IMR-90 (cell line): ENCODE measurements around the gene FZD4. TPM values are rescaled to one million over a fixed set of nuclear protein-coding genes. Genes with fewer than 3 reads are reported as not detected.
A peak's percentile ranks its signal among the peaks of the same experiment; 100 is the strongest.

Source experiments
- ATAC-seq: fragments of 200-7000 bp; cut with Tn5 transposase; 2 replicates; pipeline ENCODE4 v1.9.1; 2020; ENCODE audit warnings: low read depth, mild to moderate bottlenecking, moderate library complexity
- BruUV-seq: library from RNA; stranded (reverse); fragments of 400-500 nt; replicated peaks from 2 replicates; lab custom pipeline; 2021; lab: Mats Ljungman, UMichigan
- CTCF ChIA-PET: fragments of 300-600 bp; formaldehyde crosslinking; extraction: SDS; loops from one replicate; lab custom pipeline; 2021; ENCODE audit warnings: antibody characterized with exemption; lab: Yijun Ruan, JAX
- POLR2A ChIA-PET: fragments of 300-600 bp; sonication (Branson Sonifier 250); formaldehyde crosslinking; loops from one replicate; lab custom pipeline; 2022; ENCODE audit warnings: antibody characterized with exemption; ENCODE audit not compliant: unreplicated experiment; lab: Charles Lee
- DNase-seq: peaks from one replicate; pipeline ENCODE4 v3.0.0; 2013
- H2AFZ ChIP-seq: replicated peaks from 2 replicates; pipeline ENCODE3; 2013; ENCODE audit warnings: low read length, mild to moderate bottlenecking; ENCODE audit not compliant: poor library complexity
- H2AK5ac ChIP-seq: 2 replicates; pipeline ENCODE4 v1.6.1; 2013; ENCODE audit warnings: low read depth, low read length, inconsistent platforms
- H2AK9ac ChIP-seq: replicated peaks from 2 replicates; pipeline ENCODE3; 2013; ENCODE audit warnings: mild to moderate bottlenecking, low read depth, low read length, moderate library complexity; ENCODE audit not compliant: poor library complexity
- H2BK120ac ChIP-seq: 2 replicates; pipeline ENCODE4 v1.6.1; 2013; ENCODE audit warnings: low read depth, low read length, inconsistent platforms
- H2BK15ac ChIP-seq: 3 replicates; pipeline ENCODE4 v1.6.1; 2013; ENCODE audit warnings: low read depth, low read length, inconsistent platforms
- H2BK20ac ChIP-seq: 2 replicates; pipeline ENCODE4 v1.6.1; 2013; ENCODE audit warnings: low read depth, mild to moderate bottlenecking, inconsistent platforms, low read length, moderate library complexity
- H2BK5ac ChIP-seq: 2 replicates; pipeline ENCODE4 v1.6.1; 2013; ENCODE audit warnings: mild to moderate bottlenecking, low read depth, low read length, inconsistent platforms; ENCODE audit not compliant: poor library complexity, severe bottlenecking
- H3K14ac ChIP-seq: replicated peaks from 2 replicates; pipeline ENCODE4 v1.6.1; 2013; ENCODE audit warnings: low read depth, low read length, inconsistent platforms
- H3K18ac ChIP-seq: 2 replicates; pipeline ENCODE4 v1.6.1; 2013; ENCODE audit warnings: low read depth, low read length, control low read depth
- H3K23ac ChIP-seq: 2 replicates; pipeline ENCODE4 v1.6.1; 2013; ENCODE audit warnings: low read depth, low read length, inconsistent platforms
- H3K27ac ChIP-seq: 2 replicates; pipeline ENCODE4 v1.5.1; 2013; ENCODE audit warnings: mild to moderate bottlenecking, control low read depth, low read length; ENCODE audit not compliant: insufficient read depth
- H3K27me3 ChIP-seq: 2 replicates; pipeline ENCODE4 v1.6.1; 2013; ENCODE audit warnings: low read length; ENCODE audit not compliant: control insufficient read depth, insufficient read depth
- H3K36me3 ChIP-seq: 2 replicates; pipeline ENCODE4 v1.6.1; 2013; ENCODE audit warnings: low read length, mixed read lengths; ENCODE audit not compliant: control insufficient read depth, insufficient read depth
- H3K4ac ChIP-seq: 2 replicates; pipeline ENCODE4 v1.6.1; 2013; ENCODE audit warnings: low read depth, low read length, inconsistent platforms
- H3K4me1 ChIP-seq: 2 replicates; pipeline ENCODE4 v1.6.1; 2013; ENCODE audit warnings: low read length, mixed read lengths; ENCODE audit not compliant: control insufficient read depth, insufficient read depth
- H3K4me2 ChIP-seq: 2 replicates; pipeline ENCODE4 v1.6.1; 2013; ENCODE audit warnings: low read depth, mild to moderate bottlenecking, control low read depth, low read length, moderate library complexity
- H3K4me3 ChIP-seq: 2 replicates; pipeline ENCODE4 v1.5.1; 2013; ENCODE audit warnings: low read depth, mild to moderate bottlenecking, control low read depth, low read length, moderate library complexity; ENCODE audit not compliant: insufficient read depth
- H3K56ac ChIP-seq: 2 replicates; pipeline ENCODE4 v1.6.1; 2013; ENCODE audit warnings: low read length, inconsistent platforms; ENCODE audit not compliant: insufficient read depth; ENCODE audit errors: extremely low read depth
- H3K79me1 ChIP-seq, 2 experiments: 2 replicates each; pipeline ENCODE4 v1.6.1; 2013; ENCODE audit warnings: low read length in 2 of 2, inconsistent platforms in 1 of 2, low read depth in 1 of 2
- H3K9ac ChIP-seq: 2 replicates; pipeline ENCODE4 v1.6.1; 2013; ENCODE audit warnings: low read depth, low read length, control low read depth
- H3K9me1 ChIP-seq: 2 replicates; pipeline ENCODE4 v1.6.1; 2013; ENCODE audit warnings: low read length, inconsistent platforms; ENCODE audit not compliant: insufficient read depth
- H3K9me3 ChIP-seq: 2 replicates; pipeline ENCODE4 v1.6.1; 2013; ENCODE audit warnings: low read length; ENCODE audit not compliant: control insufficient read depth, insufficient read depth
- H4K20me1 ChIP-seq: 2 replicates; pipeline ENCODE4 v1.6.1; 2013; ENCODE audit warnings: low read length, inconsistent platforms; ENCODE audit not compliant: insufficient read depth
- H4K5ac ChIP-seq: 2 replicates; pipeline ENCODE4 v1.6.1; 2013; ENCODE audit warnings: mild to moderate bottlenecking, low read depth, low read length, control low read depth
- H4K8ac ChIP-seq, 2 experiments: 2 replicates each; pipeline ENCODE4 v1.6.1; 2013; ENCODE audit warnings: low read depth in 2 of 2, low read length in 2 of 2, control low read depth in 1 of 2, inconsistent platforms in 1 of 2
- H4K91ac ChIP-seq: 2 replicates; pipeline ENCODE4 v1.6.1; 2013; ENCODE audit warnings: low read depth, low read length, inconsistent platforms; ENCODE audit not compliant: insufficient read depth
- MXI1 ChIP-seq: IDR thresholded peaks from 2 replicates; pipeline ENCODE4 v1.6.1; 2012; ENCODE audit warnings: low read depth, mild to moderate bottlenecking, low read length, moderate library complexity, borderline replicate concordance
- RCOR1 ChIP-seq: IDR thresholded peaks from 2 replicates; pipeline ENCODE4 v1.6.1; 2012; ENCODE audit warnings: mild to moderate bottlenecking, low read length, improper control_type of control experiment; ENCODE audit not compliant: insufficient replicate concordance
- dilution Hi-C: fragments of 300-500 bp; cut with HindIII; formaldehyde crosslinking; loops from one replicate; pipeline ENCODE4 v1.14.3; 2018; ENCODE audit warnings: low sequenced_read_pairs; ENCODE audit not compliant: unreplicated experiment
- in situ Hi-C: fragments of 300-500 bp; cut with MboI; formaldehyde crosslinking; loops from 3 replicates; pipeline ENCODE4 v1.14.3; 2019; ENCODE audit warnings: low sequenced_read_pairs, inconsistent platforms, mixed read lengths
- intact Hi-C: fragments of 100-400 bp; cut with micrococcal nuclease; formaldehyde crosslinking; loops from 2 replicates; pipeline ENCODE4 v1.10.0; 2022
- polyA plus RNA-seq, 3 experiments: library from polyadenylated mRNA; depleted of rRNA; stranded (reverse); fragments of >200 nt; gene quantifications; 2 replicates each; pipeline ENCODE4 v1.2.3, GENCODE V29; 2012; ENCODE audit warnings: low replicate concordance in 1 of 3
- total RNA-seq: library from RNA; depleted of rRNA; stranded (reverse); fragments of >200 nt; gene quantifications from 2 replicates; pipeline ENCODE4 v1.2.3, GENCODE V29; 2012

FZD4 gene
- total and polyA plus RNA-seq, 2 of the 4 experiments (the other 2 are of a cell fraction): 3.7 to 7.7 TPM

GRCh38 chr11:86934926-86935579 lies 20.1 kb downstream of the FZD4 start (continued):
- TF ChIP-seq MXI1: no peak

- Histone ChIP-seq H3K4me1 (peaks cover 28% of the 10 kb centered on the region), H3K4ac (peak overlapping the region; percentile 84), H3K27ac (peak overlapping the region; percentile 58; the same call in 1 of the 2 replicates), H3K4me3 (no peak overlapping the region), H4K8ac (peak overlapping the region in 1 of 2 experiments; percentile 20; a peak in 1 of 4 replicates), H3K27me3 (no peaks in the 10 kb centered on the region), H3K36me3 (no peaks in the 10 kb centered on the region), H3K4me2 (peak overlapping the region; percentile 74; the same call in 1 of the 2 replicates), H3K56ac (no peak overlapping the region), H3K79me1 (no peaks in the 10 kb centered on the region; a peak in 1 of 4 replicates), H3K23ac (peak overlapping the region; percentile 45), H3K14ac (peak overlapping the region; percentile 73), H2BK5ac (peak overlapping the region; percentile 23), H3K18ac (peak overlapping the region; percentile 89), H2AK9ac (no peak overlapping the region), H2AK5ac (0 out of 2 replicates have a peak overlapping the region, but pooled peaks have one; percentile 23), H2BK20ac (peak overlapping the region; percentile 88), H2AFZ (peak overlapping the region; percentile 53), H2BK15ac (peak overlapping the region; percentile 69; the same call in 2 of the 3 replicates), H3K9me1 (peaks cover 11% of the 10 kb centered on the region), H3K9me3 (no peaks in the 10 kb centered on the region), H4K5ac (peak overlapping the region; percentile 69), H2BK120ac (peak overlapping the region; percentile 88), H4K91ac (peak overlapping the region; percentile 48; the same call in 1 of the 2 replicates), H4K20me1 (no peaks in the 10 kb centered on the region), H3K9ac (no peak overlapping the region)
- ATAC-seq (no peak), DNase-seq (no peak)
- intact Hi-C loops (no loop called here), dilution Hi-C loops (no loop called here), in situ Hi-C loops (loop anchor here (25.0 kb wide), 1 partner anchor 478 kb away; no protein-coding TSS in a partner anchor)
- no TSS peak for BruUV-seq
- POLR2A ChIA-PET: no interaction called here
- CTCF ChIA-PET: interaction anchor here (0.7 to 1.2 kb wide), 2 partner anchors 48 to 354 kb away, joined by 3 to 5 read pairs; no protein-coding TSS in a partner anchor
- no peak for TF ChIP-seq RCOR1
These were observed 20.7 kb downstream of the FZD4 start for GRCh38 chr11:86934582-86934900.
